Loucy (cell line): ENCODE data around the gene MYPN.
A peak's percentile ranks its signal among the peaks of the same experiment; 100 is the strongest.

Experiments
- H2AFZ ChIP-seq: fragments of 200-600 bp; sonication (generic); 2 replicates; pipeline ENCODE4 v1.6.0; 2016; ENCODE audit warnings: antibody characterized with exemption, mild to moderate bottlenecking, low read length, moderate library complexity
- H3F3A ChIP-seq: fragments of 200-600 bp; 2 replicates; pipeline ENCODE4 v1.6.0; 2016; ENCODE audit warnings: antibody characterized with exemption, low read depth, mild to moderate bottlenecking
- H3K27me3 ChIP-seq: fragments of 200-600 bp; sonication (generic); 2 replicates; pipeline ENCODE4 v1.6.1; 2014; ENCODE audit warnings: low read length, mild to moderate bottlenecking; ENCODE audit not compliant: insufficient read depth, poor library complexity, severe bottlenecking
- H3K36me3 ChIP-seq: fragments of 200-600 bp; sonication (generic); 2 replicates; pipeline ENCODE4 v1.6.1; 2016; ENCODE audit warnings: low read length; ENCODE audit not compliant: insufficient read depth
- H3K4me1 ChIP-seq: fragments of 200-600 bp; sonication (generic); 2 replicates; pipeline ENCODE4 v1.5.1; 2014; ENCODE audit warnings: low read length, mild to moderate bottlenecking; ENCODE audit not compliant: insufficient read depth, poor library complexity, severe bottlenecking
- H3K4me2 ChIP-seq: fragments of 200-600 bp; sonication (generic); 2 replicates; pipeline ENCODE4 v1.6.0; 2014; ENCODE audit warnings: antibody characterized with exemption, low read length, low read depth, mild to moderate bottlenecking; ENCODE audit not compliant: poor library complexity, severe bottlenecking
- H3K4me3 ChIP-seq: fragments of 200-600 bp; sonication (generic); 2 replicates; pipeline ENCODE4 v1.5.1; 2014; ENCODE audit warnings: low read length, mild to moderate bottlenecking, mixed read lengths; ENCODE audit not compliant: poor library complexity, severe bottlenecking
- H3K79me2 ChIP-seq: fragments of 200-600 bp; sonication (generic); 2 replicates; pipeline ENCODE4 v1.6.1; 2014; ENCODE audit warnings: low read length; ENCODE audit not compliant: insufficient read depth
- H3K9ac ChIP-seq: fragments of 200-600 bp; sonication (generic); 2 replicates; pipeline ENCODE4 v1.6.0; 2014; ENCODE audit warnings: mild to moderate bottlenecking, low read depth, low read length, moderate library complexity; ENCODE audit not compliant: poor library complexity, severe bottlenecking
- H3K9me2 ChIP-seq: fragments of 200-600 bp; sonication (generic); replicated peaks from 2 replicates; pipeline ENCODE4 v1.6.1; 2016; ENCODE audit warnings: low read depth, low read length, mixed read lengths
- H3K9me3 ChIP-seq: fragments of 200-600 bp; sonication (generic); 2 replicates; pipeline ENCODE4 v1.6.1; 2014; ENCODE audit warnings: mild to moderate bottlenecking, antibody characterized with exemption, low read length, low read depth; ENCODE audit not compliant: insufficient read depth
- H4K20me1 ChIP-seq: fragments of 200-600 bp; sonication (generic); 2 replicates; pipeline ENCODE4 v1.6.0; 2014; ENCODE audit warnings: antibody characterized with exemption, low read length, mild to moderate bottlenecking; ENCODE audit not compliant: insufficient read depth, poor library complexity, severe bottlenecking
- EZH2phosphoT487 ChIP-seq: fragments of 200-600 bp; IDR thresholded peaks from 2 replicates; pipeline ENCODE4 v1.6.1; 2018; ENCODE audit warnings: antibody characterized with exemption, mild to moderate bottlenecking, moderate library complexity, borderline replicate concordance
- TF ChIP-seq, protein P1 (sequence below): fragments of 200-600 bp; sonication (generic); conservative IDR thresholded peaks from 2 replicates; pipeline ENCODE4 v1.5.1; 2014; ENCODE audit warnings: mild to moderate bottlenecking, antibody characterized with exemption, low read length

MYPN gene

DNA sequence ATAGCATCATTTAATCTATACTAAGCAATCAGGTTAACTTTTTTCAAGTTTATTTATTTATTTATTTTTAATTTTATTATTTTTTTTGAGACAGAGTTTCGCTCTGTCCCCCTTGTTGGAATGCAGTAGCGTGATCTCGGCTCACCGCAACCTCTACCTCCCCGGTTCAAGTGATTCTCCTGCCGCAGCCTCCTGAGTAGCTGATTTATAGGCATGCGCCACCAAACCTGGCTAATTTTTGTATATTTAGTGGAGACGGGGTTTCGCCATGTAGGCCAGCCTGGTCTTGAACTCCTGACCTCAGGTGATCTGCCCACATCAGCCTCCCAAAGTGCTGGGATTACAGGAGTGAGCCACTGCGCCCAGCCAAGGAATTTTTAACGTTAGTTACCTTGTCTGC is 635 bp upstream of the MYPN start:
- no peaks in the 10 kb centered on the region for H3K9me2 ChIP-seq
- no peaks in the 10 kb centered on the region for H3K79me2 ChIP-seq
- no peaks in the 10 kb centered on the region for H3K36me3 ChIP-seq
- no peak overlapping the region for H3K4me2 ChIP-seq
- H3K27me3 ChIP-seq = no peaks in the 10 kb centered on the region
- H4K20me1 ChIP-seq = no peaks in the 10 kb centered on the region
- H3K9me3 ChIP-seq = no peaks in the 10 kb centered on the region
- no peak overlapping the region for H2AFZ ChIP-seq
- no peak for TF ChIP-seq EZH2phosphoT487
- TF ChIP-seq, protein P1, sequence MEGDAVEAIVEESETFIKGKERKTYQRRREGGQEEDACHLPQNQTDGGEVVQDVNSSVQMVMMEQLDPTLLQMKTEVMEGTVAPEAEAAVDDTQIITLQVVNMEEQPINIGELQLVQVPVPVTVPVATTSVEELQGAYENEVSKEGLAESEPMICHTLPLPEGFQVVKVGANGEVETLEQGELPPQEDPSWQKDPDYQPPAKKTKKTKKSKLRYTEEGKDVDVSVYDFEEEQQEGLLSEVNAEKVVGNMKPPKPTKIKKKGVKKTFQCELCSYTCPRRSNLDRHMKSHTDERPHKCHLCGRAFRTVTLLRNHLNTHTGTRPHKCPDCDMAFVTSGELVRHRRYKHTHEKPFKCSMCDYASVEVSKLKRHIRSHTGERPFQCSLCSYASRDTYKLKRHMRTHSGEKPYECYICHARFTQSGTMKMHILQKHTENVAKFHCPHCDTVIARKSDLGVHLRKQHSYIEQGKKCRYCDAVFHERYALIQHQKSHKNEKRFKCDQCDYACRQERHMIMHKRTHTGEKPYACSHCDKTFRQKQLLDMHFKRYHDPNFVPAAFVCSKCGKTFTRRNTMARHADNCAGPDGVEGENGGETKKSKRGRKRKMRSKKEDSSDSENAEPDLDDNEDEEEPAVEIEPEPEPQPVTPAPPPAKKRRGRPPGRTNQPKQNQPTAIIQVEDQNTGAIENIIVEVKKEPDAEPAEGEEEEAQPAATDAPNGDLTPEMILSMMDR = no peak
- H3K4me1 ChIP-seq = no peaks in the 10 kb centered on the region
- H3F3A ChIP-seq = no peaks in the 10 kb centered on the region
- H3K9ac ChIP-seq = no peak overlapping the region
- H3K4me3 ChIP-seq = no peak overlapping the region

DNA sequence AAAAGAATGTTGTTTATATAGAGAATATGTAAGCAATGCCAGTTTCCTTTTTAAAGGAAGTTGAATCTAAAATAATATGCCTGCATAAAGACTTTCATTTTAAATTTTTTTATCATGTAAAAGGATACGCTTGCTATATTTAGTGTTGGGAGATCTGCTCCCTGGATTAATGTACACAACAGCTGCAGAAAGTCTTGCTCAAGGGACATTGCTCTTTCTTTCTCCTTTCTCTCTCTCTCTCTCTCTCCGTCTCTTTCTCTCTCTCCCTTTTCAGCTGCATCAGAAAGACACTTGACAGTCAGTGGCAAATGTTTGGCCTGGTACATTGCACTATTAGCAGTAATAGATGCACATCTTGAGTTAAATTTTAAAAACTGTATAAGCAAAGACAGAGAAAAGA is 739 bp downstream of the MYPN start:
- TF ChIP-seq, protein P1 = no peak
- TF ChIP-seq EZH2phosphoT487 = no peak
- no peak overlapping the region for H3K9ac ChIP-seq
- H3K36me3 ChIP-seq = no peaks in the 10 kb centered on the region
- no peaks in the 10 kb centered on the region for H3K4me1 ChIP-seq
- H3K79me2 ChIP-seq = no peaks in the 10 kb centered on the region
- no peak overlapping the region for H3K4me3 ChIP-seq
- H3K27me3 ChIP-seq = no peaks in the 10 kb centered on the region
- no peak overlapping the region for H3K4me2 ChIP-seq
- H4K20me1 ChIP-seq = no peaks in the 10 kb centered on the region
- no peaks in the 10 kb centered on the region for H3K9me3 ChIP-seq
- H3K9me2 ChIP-seq = no peaks in the 10 kb centered on the region
- peak overlapping the region; percentile 61; the same call in 1 of the 2 replicates for H2AFZ ChIP-seq
- no peaks in the 10 kb centered on the region for H3F3A ChIP-seq

DNA sequence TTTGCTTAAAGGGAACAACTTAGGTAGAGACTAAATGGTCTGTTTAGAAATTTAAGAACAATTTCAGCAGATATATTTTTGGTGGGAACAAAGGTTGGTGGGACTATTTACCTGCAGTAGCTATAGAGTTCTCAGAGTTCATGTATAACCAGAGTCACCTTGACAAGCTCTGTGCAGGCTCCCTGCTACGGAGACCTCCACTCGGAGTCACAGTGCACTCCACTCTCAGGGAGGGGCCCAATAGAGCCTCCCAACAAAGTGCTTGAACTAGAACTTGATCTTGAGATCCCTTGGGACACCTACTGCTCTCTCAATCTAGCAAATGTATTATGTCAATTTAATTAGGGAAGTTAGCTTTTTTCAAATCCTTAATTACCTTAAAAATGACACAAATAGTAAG is 2.3 kb downstream of the MYPN start:
- Histone ChIP-seq H2AFZ (no peak overlapping the region), H3K4me2 (no peak overlapping the region), H3K9ac (no peak overlapping the region), H3K9me2 (no peaks in the 10 kb centered on the region), H3K9me3 (no peaks in the 10 kb centered on the region), H3K79me2 (no peaks in the 10 kb centered on the region), H3F3A (no peaks in the 10 kb centered on the region), H3K4me3 (no peak overlapping the region), H4K20me1 (no peaks in the 10 kb centered on the region), H3K36me3 (no peaks in the 10 kb centered on the region), H3K4me1 (no peaks in the 10 kb centered on the region), H3K27me3 (no peaks in the 10 kb centered on the region)
- no peak for TF ChIP-seq EZH2phosphoT487
- TF ChIP-seq, protein P1 = no peak
